Kidney (tissue), 14 donors: Measurements from ENCODE around the gene SLC2A9. TPM values are rescaled to one million over a fixed set of nuclear protein-coding genes. Genes with fewer than 3 reads are reported as not detected.
A peak's percentile ranks its signal among the peaks of the same experiment; 100 is the strongest.

ENCODE experiments used
- DNase-seq, 5 donors: peaks; one replicate each; pipeline ENCODE4 v3.0.0-alpha.2; 2013 to 2020
- FAIRE-seq: peaks from 2 replicates; lab custom pipeline; 2012; peaks lifted over from hg19 to GRCh38; lab: Jason Lieb, UNC
- H3K27ac ChIP-seq, 2 donors: one replicate each; pipeline ENCODE4 v1.7.0; 2013; ENCODE audit warnings: low read depth in 2 of 2, low read length in 2 of 2, inconsistent platforms in 1 of 2
- H3K27me3 ChIP-seq: one replicate; pipeline ENCODE4 v1.7.1; 2013; ENCODE audit warnings: low read length, inconsistent platforms; ENCODE audit not compliant: control insufficient read depth, insufficient read depth
- H3K36me3 ChIP-seq, 3 donors: one replicate each; pipeline versions ENCODE4 v1.7.0 to v1.7.1; 2013; ENCODE audit warnings: low read length in 3 of 3, control low read depth in 1 of 3, inconsistent platforms in 1 of 3; ENCODE audit not compliant: insufficient read depth in 3 of 3, control insufficient read depth in 2 of 3
- H3K4me1 ChIP-seq, 3 donors: one replicate each; pipeline versions ENCODE4 v1.7.0 to v1.7.1; 2013; ENCODE audit warnings: low read length in 3 of 3, inconsistent platforms in 1 of 3, low read depth in 1 of 3; ENCODE audit not compliant: control insufficient read depth in 2 of 3, insufficient read depth in 2 of 3
- H3K4me3 ChIP-seq, 3 donors: one replicate each; pipeline versions ENCODE4 v1.7.0 to v1.8.1; 2013; ENCODE audit warnings: low read length in 3 of 3, control low read depth in 1 of 3, inconsistent platforms in 1 of 3
- H3K9ac ChIP-seq, 3 donors: one replicate each; pipeline versions ENCODE4 v1.7.0 to v1.7.1; 2013; ENCODE audit warnings: low read length in 3 of 3, control low read depth in 1 of 3, inconsistent platforms in 1 of 3
- H3K9me3 ChIP-seq, 3 donors: one replicate each; pipeline versions ENCODE4 v1.7.0 to v1.7.1; 2013; ENCODE audit warnings: low read length in 3 of 3, control low read depth in 1 of 3, inconsistent platforms in 1 of 3; ENCODE audit not compliant: control insufficient read depth in 2 of 3, insufficient read depth in 1 of 3
- intact Hi-C: fragments of 100-400 bp; cut with DNase I; formaldehyde crosslinking; loops from one replicate; pipeline ENCODE4 v1.11.1; 2022
- polyA plus RNA-seq: library from polyadenylated mRNA; stranded (reverse); fragments of 350-450 nt; fragmentation: Illumina TruSeq; extraction: RNeasy Lipid Tissue Mini Kit (QIAGEN cat#74804); gene quantifications from one replicate; pipeline ENCODE4 v1.2.3, GENCODE V29; 2014; ENCODE audit warnings: low read depth, low replicate concordance; ENCODE audit not compliant: insufficient read depth
- total RNA-seq: library from RNA; stranded (reverse); fragmentation: NEBNext Ultra II Directional; extraction: Animal tissue kit (Norgen Biotek cat#: 25700); gene quantifications from one replicate; pipeline ENCODE4 v1.2.1, GENCODE V29; 2021
- TF ChIP-seq, protein P1 (sequence below): IDR thresholded peaks from 3 replicates; pipeline ENCODE4 v1.5.1; 2012; ENCODE audit warnings: mild to moderate bottlenecking, moderate library complexity, borderline replicate concordance; ENCODE audit not compliant: insufficient read depth; ENCODE audit errors: extremely low read depth
- donor health status: control.
- donor health status: control.
- donor health status: control.
- donor health status: control.
- donor health status: control.
- donor health status: DM: yes; HTN: yes; CAD: no.
- donor health status: Normal renal cell carcinoma (clear cell type).

Gene SLC2A9
- total and polyA plus RNA-seq, 2 donors from 2014 or later, result 41.5 to 47.6 TPM

DNA sequence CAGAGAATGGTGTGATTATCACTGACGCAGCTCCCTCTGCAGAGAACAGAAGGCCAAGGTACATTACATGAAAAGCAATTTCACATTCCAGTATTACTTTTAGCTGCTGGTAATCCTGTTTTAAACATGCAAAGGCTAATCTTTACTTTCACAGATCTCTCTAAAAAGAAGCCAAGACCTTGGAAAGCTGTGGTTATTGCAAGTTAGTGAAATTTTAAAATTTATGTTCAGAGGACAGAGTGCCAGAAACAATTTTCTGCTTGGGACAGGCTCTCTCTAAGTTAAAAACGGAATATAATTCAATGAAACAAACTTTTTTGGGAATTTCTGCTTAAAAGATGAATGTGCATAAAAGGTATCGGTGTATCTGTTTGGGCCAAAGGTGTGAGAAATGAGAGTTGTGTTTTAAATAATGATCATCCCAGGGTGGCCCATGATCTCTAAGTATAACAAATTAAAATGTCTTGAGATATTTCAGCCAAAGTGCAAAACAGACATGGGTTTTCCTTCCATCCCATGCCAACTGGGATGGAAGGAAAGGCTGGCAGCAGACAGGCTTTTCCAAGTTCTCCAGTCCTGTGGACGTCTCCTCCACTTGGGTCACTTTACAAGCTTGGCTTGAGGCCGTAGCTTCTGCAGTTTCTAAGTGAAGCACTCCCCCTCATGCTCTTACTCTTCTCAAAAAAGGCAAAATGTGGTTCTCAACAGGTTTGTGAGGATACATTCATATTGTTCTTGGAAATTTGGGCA is 121.8 kb downstream of the SLC2A9 start:
- no peaks in the 10 kb centered on the region for H3K9me3 ChIP-seq
- FAIRE-seq, result no peak
- intact Hi-C loops, result no loop called here
- no peaks in the 10 kb centered on the region for H3K27me3 ChIP-seq
- no peak overlapping the region for H3K4me3 ChIP-seq
- DNase-seq, result no peak
- H3K36me3 ChIP-seq, result peaks cover 0 to 6% (median 4%) of the 10 kb centered on the region in 3 donors
- no peak overlapping the region for H3K27ac ChIP-seq
- TF ChIP-seq, protein P1, sequence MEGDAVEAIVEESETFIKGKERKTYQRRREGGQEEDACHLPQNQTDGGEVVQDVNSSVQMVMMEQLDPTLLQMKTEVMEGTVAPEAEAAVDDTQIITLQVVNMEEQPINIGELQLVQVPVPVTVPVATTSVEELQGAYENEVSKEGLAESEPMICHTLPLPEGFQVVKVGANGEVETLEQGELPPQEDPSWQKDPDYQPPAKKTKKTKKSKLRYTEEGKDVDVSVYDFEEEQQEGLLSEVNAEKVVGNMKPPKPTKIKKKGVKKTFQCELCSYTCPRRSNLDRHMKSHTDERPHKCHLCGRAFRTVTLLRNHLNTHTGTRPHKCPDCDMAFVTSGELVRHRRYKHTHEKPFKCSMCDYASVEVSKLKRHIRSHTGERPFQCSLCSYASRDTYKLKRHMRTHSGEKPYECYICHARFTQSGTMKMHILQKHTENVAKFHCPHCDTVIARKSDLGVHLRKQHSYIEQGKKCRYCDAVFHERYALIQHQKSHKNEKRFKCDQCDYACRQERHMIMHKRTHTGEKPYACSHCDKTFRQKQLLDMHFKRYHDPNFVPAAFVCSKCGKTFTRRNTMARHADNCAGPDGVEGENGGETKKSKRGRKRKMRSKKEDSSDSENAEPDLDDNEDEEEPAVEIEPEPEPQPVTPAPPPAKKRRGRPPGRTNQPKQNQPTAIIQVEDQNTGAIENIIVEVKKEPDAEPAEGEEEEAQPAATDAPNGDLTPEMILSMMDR, result no peak
- H3K4me1 ChIP-seq, result no peaks in the 10 kb centered on the region
- no peak overlapping the region for H3K9ac ChIP-seq

DNA sequence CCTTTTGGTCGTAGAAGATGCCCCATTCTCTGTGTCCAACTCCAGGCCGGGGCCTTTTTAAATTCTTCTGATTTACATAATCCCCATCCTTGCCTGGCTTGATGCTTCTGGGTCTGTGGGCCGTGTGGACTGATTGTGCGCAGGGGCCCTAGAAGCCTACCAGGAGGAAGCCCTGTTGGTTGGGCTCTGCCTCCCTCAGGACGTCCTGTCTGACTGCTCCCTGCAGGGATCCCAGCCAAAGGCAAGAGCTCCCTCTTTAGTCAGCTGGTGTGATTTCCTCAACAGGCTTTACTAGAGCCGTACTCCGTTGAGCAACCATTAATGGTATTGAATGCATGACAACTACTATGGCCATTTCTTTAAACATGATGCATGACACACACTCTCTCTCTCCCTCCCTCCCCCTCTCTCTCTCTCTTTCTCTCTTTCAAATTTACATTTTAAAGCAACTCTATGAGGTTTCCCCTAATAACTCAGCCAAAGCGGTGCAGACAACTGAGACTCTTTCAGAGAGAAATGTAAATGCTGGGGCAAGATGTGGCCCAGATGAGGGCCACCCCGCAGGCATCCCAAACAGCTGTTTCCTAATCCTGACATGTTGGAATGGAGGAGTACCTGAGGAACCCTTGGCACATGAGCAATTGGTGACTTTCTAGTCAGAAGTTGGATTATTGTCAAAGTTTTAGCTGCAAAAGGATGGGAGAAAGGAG is 122.5 kb downstream of the SLC2A9 start:
- no peak for FAIRE-seq
- intact Hi-C loops, result no loop called here
- no peak overlapping the region for H3K27ac ChIP-seq
- TF ChIP-seq, protein P1, result peak; percentile 42
- no peaks in the 10 kb centered on the region for H3K27me3 ChIP-seq
- H3K9ac ChIP-seq, result no peak overlapping the region
- H3K36me3 ChIP-seq, result peaks cover 0 to 3% (median 0%) of the 10 kb centered on the region in 3 donors
- H3K4me1 ChIP-seq, result no peaks in the 10 kb centered on the region
- H3K9me3 ChIP-seq, result no peaks in the 10 kb centered on the region
- peak in 4 of 5 donors; percentile 64 to 84 (median 72) for DNase-seq
- H3K4me3 ChIP-seq, result no peak overlapping the region

DNA sequence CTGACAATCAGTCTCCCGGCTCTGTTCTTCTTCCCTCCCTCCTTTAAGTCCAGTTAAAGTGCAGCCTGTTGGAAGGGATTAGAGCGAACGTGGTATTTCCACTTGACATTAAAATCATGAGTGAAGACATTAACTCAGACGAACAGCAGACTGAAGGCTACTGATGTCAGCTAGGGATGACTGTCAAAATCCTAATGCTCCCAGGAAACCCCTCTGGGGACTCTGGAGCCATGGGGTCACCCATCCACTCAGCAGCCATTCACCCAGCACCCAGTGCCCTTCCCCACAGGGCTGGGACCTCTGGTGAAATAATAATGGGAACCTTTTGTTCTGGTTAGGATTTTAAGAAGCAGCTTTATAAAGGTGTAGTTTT is 126.0 kb downstream of the SLC2A9 start:
- TF ChIP-seq, protein P1, result no peak

More for the DNA sequence above, 126.0 kb downstream of the SLC2A9 start:
- Histone ChIP-seq H3K27ac (no peak overlapping the region), H3K4me1 (no peaks in the 10 kb centered on the region), H3K9me3 (no peaks in the 10 kb centered on the region), H3K4me3 (no peak overlapping the region), H3K9ac (no peak overlapping the region), H3K27me3 (no peaks in the 10 kb centered on the region), H3K36me3 (no peaks in the 10 kb centered on the region)
- no peak for DNase-seq
- intact Hi-C loops, result no loop called here
- FAIRE-seq, result no peak
